HG03108 (cell line): ENCODE measurements around the gene SLC25A10.
"Not testable (repeated sequence)": the region's sequence is repeated elsewhere in the genome, so short reads cannot be mapped to it uniquely, and the experiment has no call there.

Source experiments
- ATAC-seq: cut with Tn5 transposase; IDR thresholded peaks from one replicate; pipeline ENCODE4 v1.9.1; 2021; ENCODE audit warnings: moderate library complexity; ENCODE audit not compliant: unreplicated experiment

Gene SLC25A10, protein sequence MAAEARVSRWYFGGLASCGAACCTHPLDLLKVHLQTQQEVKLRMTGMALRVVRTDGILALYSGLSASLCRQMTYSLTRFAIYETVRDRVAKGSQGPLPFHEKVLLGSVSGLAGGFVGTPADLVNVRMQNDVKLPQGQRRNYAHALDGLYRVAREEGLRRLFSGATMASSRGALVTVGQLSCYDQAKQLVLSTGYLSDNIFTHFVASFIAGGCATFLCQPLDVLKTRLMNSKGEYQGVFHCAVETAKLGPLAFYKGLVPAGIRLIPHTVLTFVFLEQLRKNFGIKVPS

DNA sequence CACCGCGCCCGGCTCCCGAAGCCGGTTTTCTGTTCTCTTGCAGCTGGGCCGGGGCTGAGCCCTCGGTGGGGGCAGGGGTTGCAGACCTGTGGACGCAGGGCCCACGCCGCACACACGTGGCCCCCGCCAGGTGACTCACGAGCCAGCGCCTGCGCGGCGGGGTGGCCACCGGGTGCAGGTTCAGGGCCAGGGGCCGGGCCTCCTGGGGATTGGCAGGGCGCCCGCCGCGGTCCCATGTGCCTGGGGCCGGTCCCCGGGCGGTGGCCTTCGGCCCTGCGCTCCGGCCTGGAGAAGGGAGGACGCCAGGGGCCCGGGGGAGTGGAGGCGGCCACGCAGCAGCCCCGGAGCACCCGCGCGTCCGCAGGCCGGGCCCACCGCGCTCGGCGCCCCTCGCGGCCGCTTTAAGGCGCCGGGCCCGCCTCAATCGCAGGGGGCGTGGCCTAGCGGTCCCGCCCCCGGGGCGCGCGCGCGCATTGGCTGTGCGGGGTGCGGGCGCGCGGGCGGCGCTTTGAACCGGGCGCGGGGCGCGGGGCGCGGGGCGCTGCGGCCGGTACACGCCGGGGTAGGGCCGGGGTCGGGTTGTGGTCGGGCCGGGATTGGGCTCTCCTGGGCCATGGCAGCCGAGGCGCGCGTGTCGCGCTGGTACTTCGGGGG, at the start of gene SLC25A10:
SLC25A10 (plus strand) TSS at position 471 of the 654 bp plus-strand sequence; CDS start at position 614, 143 bp downstream.
- ATAC-seq: peak; percentile 45

DNA sequence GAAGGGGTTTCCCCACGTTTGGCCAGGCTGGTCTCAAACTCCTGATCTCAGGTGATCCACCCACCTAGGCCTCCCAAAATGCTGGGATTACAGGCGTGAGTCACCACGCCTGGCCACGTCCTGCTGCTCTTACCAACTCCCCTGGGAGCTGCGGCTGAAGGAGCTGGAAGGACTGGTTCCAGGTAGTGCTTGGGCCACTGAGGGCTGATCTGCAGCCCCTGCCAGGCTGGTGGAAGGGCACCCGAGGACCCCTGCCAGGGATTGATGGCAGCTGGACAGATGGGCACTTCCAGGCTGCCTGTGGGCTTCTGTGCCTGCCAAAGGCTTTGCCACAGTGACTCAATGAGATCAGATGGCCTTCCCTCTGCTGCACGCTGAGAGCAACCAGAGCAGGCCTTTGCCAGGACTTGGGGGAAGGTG, 48.0 kb upstream of the SLC25A10 start:
- ATAC-seq: no peak

DNA sequence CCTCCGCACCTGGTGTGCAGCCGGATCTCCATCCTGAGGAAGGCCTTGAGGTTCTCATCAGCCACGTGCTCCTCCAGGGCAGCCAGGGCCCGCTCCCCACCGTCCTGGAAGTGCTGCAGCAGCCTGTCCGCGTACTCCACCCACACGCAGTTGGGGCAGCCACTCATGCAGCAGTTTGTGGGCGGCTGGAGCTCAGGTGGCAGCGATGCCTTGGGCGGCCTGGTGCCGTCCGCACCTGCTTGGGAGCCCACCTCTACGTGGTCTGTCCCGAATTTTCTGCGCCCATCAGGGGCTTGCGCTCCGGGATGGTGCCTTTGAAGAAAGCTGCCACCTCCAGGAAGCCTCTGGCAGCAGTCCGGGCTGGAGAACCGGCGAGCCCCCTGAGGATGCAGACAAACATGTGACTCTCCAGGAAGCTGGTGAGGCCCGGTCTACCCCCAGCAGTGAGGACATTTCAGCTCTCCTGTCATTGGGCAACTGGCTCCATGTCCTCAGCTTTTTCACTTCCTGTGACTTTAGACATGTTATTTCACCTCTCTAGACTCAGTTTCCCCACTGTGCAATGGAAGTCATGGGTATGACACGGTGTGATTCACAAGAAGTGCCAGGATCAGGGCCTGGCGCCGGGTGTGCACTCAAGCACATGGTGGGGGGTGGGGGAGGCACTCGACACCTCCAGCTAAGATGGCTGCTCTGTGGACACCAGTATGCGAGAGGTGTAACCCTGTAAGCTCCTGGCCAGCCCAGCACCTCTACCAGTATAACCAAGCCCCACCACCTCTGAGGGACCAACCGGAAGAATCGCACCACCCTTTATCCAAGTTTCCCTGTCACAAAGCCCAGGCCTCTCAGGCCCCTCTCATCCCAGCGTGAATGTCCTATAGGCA, 46.6 kb upstream of the SLC25A10 start:
- ATAC-seq: no peak

DNA sequence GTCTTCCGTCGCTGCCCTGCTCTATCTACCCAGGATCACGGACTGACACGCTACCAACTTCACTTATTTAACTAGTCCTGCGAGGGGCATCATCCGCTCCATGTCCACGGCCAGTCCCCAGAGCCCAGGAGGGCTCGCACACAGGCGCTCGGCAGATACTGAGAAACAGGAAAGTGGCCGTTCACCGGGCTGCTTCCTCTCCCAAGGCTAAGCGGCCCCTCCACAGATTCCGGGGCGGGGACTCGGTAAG, 46.1 kb upstream of the SLC25A10 start:
- ATAC-seq: peak; percentile 15

DNA sequence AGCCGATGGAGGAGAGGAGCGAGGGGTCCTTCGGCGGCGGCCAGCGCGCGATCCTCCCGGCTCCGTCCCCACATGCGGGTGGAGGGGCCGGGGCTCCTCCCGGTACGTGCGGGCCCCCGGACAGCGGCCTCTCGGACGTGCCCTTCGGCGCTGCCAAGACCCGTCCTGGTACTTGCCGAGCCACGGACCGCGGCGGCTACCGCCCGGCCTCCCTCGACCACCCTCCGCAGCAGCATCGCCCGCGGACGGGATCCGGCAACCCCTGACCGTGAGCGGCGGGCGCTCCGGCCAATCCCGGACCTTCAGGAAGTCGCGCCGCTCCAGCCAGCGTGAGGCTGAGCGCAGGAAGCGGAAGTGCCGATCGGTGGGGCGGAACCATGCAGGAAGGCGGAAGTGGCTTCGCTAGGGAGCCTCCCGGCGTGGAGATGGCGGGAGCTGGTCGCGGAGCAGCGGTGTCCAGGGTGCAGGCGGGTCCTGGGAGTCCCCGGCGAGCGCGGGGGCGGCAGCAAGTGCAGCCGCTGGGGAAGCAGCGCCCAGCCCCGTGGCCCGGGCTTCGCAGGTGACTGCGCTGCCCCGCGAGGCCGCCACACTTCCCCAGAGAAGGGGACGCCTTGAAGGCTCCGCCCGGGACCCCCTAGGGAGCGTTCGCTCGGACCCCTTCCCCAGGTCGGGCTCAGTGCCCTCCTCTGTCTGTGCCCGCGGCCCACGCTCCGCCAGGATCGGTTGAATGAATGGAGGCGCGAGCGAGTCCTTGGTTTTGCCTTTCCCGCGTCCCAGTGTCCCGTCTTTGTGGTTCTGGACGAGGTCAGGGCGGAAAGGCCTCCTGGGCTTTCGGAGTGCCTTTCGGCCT, 45.5 kb upstream of the SLC25A10 start, which contains the start of the genes CCDC137 and OXLD1:
CCDC137 (plus strand) TSS at position 396 of the 850 bp plus-strand sequence; CDS start at position 426, 30 bp downstream.
OXLD1 (minus strand) TSS at position 264 of the 850 bp plus-strand sequence; CDS start at position 236, 28 bp downstream.
- ATAC-seq: peak; percentile 91

DNA sequence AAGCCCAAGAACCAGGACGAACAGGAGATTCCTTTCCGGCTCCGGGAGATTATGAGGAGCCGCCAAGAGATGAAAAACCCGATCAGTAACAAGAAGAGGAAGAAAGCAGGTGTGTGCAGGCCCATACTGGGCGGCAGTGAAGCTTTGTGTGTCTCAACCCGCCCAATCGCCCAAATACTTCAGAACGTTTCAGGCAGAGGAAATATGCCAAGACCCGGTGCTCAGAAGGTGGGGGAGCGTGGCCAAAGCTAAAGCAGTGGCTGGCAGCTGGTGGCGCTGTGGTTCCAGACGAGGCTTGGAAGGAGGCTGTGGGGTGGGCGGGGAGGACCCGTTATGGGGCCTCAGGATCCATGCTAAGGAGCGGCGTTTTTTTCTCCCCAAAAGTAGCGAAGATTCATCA, 44.3 kb upstream of the SLC25A10 start:
- ATAC-seq: no peak

DNA sequence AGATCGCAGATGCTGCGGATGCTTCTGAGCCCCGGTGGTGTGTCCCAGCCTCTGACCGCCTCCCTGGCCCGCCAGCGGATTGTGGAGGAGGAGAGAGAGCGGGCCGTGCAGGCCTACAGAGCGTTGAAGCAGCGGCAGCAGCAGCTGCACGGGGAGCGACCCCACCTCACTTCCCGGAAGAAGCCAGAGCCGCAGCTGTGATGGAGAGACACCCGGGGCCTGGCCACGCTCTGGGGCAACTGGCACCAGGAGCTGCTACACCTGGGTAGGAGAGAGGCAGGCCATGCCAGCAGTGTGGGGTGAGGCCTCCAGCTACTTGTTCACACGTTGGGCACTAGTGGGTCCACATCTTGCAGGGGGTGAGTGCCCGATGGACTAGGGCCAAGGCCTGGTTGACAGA, 39.6 kb upstream of the SLC25A10 start:
- no peak for ATAC-seq

DNA sequence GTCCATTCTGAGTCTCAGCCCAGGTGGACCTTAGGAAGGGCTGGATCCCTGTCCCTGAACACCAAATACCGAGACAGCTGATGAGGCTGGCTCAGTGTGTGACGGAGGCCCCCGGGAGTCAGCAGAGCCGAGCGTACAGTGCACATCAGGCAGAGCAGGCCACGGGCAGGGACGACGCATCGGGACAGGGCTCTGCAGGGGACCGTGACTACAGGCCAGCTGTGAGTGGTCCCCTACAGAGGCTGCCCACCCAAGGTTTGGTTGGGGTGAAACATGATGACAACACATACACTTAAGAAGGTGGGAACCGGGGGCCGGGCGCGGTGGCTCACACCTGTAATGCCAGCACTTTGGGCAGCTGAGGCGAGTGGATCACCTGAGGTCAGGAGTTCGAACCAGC, 39.1 kb upstream of the SLC25A10 start:
- ATAC-seq: no peak

DNA sequence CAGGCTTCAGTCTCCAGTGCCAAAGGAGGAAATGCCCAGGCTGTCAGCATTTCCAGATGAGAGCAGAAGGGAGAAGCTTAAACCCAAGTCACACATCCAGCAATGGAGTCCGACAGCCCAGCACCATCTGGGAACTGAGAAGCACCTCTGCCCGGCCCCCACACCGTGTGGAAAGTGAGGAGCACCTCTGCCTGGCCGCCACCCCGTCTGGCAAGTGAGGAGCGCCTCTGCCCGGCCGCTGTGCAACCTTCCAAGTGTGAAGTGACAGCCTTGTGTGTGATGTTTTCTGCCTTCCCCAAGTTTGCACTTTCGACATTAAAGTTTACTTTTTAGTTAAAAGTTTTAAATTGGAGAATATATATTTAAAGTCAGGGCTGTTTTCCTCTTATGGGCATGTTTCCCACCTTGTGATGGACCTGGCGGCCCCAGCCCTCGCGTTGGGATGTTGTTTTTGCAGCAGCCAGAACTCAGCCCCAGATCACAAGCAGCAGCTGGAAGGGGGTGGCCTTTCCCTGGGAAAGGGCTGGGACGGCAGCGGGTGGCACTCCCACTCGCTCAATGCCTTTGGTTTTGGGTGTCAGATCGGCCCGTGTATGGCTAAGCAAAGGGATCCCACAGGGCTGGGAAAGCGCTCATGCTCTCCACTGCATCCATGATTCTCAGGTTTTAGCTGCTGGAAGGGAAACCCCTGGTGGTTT, 38.4 kb upstream of the SLC25A10 start:
- no peak for ATAC-seq

DNA sequence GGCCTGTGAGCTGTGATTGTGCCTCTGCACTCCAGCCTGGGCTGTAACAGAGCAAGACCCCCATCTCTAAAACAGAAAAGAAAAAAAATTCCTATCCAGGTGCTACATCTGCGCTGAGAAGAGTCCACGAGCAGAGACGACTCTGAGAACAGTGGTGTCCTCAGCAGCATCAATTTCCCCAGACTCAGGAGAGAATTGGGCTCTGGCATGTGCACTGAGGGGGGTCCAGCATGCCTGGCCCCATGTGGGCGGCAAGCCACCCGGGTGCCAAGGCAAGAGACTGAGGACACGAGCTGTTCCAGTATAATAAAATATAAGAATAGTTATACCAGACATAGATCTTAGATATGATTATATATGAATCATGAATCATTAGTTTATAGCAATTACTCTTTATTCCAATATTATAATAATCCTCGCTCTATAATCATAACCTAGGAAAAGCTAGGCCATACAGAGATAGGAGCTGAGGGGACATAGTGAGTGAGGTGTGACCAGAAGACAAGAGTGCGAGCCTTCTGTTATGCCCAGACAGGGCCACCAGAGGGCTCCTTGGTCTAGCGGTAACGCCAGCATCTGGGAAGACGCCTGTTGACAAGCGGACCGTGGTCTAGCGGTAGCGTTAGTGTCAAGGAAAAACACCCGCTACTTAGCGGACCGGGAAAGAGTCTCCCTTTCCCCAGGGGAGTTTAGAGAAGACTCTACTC, 36.4 kb upstream of the SLC25A10 start:
- ATAC-seq: not testable (repeated sequence)

DNA sequence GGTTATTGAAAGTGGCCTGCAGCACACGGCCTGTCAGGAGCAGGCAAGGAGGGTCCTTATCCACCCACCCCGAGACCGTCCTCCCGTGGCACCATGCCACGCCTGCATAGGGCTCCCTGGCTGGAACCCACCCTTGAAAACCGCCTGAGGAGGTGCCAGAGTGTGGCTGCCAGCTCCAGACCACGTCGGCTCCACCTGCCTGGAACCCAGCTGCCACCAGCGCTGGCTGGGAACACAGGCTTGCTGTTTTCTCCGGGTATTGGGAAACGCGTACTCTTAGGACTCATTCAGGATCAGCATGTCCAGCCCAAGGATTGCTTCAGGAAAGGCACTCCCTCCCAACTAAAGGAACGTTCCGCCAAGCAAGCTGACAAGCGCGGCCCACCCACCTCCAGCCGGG, 35.2 kb upstream of the SLC25A10 start:
- ATAC-seq: no peak

DNA sequence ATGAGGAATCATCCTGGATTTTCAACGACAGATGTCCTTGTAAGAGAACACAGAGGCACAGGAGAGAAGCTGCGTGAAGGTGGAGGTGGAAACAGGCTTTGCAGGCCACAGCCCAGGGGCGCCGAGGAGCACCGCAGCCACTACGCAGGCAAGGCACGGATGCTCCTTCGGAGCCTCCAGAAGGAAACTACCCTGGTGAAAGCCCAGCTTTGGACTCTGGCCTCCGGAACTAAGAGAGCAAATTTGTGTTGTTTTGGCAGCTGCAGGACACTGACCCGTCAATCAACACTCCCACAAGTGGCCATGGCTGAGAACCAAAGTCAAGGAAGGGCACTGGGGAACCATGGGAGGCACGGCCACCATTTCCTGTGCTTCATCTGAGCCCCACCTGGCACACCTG, 31.9 kb upstream of the SLC25A10 start:
- ATAC-seq: no peak

DNA sequence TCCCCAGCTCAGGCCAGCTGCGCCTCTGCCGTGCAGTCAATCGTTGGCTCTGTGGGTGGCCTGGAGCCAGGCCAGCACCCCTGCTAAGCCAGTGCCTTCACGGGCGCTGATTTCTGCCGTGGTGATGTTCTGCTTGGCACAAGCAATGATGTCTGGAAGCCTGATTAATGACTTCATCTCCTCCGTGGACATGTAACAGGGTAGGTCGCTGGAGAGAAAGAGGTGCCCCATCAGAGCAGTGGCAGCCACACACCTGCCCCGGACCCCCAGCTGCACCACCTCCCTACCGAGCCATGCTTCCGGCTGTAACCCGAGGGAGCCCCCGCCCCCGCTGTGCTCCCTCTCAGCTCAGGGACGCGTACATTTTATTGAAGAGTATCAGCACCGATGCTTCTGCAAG, 30.4 kb upstream of the SLC25A10 start:
- no peak for ATAC-seq

DNA sequence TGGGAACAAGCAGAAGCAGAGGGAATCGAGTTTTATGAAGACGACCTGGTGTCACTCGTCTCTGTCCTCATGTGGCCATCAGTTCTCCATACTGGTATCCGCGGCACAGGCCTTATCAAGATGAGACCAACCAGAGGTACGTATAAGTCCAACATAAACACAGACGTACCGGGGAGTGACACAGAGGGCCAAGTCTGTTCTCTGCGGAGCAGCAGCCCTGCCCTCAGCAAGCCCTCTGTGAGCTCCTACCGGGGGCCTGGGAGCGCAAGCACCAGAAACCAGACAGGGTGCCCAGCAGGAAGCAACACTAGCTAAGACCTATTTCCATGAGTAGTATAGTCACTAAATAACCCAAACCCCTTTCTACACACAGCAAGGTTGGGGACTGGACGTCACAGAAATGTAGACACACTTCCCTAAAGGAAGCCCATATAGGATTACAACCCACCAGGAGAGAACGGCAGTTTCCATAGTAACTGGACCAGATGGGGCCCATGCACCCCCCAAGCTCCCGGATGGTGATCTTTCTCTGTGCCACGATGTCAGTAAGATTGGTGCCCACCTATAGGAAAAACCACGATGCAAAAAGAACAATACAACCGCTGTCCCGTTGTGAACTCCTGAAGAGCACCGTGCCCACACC, 29.4 kb upstream of the SLC25A10 start:
- ATAC-seq: no peak

DNA sequence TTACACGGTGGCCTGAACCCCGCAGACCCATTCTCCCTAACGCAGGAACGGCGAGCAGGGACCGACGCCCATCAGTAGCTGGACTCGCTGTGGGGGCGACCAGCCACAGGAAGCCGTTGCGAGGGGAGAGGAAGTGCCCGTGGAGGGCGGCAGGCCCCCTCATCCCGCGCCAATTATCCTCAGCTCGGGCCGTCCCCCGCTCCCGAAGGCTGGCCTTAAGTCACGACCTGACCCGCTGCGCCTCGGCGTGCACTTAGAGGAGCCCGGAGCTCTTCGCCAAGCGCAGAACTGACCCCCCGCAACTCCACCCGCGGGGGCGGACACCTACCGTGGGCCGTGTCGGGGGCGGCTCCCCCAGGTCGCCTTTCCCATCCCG, 28.9 kb upstream of the SLC25A10 start:
- peak; percentile 17 for ATAC-seq

DNA sequence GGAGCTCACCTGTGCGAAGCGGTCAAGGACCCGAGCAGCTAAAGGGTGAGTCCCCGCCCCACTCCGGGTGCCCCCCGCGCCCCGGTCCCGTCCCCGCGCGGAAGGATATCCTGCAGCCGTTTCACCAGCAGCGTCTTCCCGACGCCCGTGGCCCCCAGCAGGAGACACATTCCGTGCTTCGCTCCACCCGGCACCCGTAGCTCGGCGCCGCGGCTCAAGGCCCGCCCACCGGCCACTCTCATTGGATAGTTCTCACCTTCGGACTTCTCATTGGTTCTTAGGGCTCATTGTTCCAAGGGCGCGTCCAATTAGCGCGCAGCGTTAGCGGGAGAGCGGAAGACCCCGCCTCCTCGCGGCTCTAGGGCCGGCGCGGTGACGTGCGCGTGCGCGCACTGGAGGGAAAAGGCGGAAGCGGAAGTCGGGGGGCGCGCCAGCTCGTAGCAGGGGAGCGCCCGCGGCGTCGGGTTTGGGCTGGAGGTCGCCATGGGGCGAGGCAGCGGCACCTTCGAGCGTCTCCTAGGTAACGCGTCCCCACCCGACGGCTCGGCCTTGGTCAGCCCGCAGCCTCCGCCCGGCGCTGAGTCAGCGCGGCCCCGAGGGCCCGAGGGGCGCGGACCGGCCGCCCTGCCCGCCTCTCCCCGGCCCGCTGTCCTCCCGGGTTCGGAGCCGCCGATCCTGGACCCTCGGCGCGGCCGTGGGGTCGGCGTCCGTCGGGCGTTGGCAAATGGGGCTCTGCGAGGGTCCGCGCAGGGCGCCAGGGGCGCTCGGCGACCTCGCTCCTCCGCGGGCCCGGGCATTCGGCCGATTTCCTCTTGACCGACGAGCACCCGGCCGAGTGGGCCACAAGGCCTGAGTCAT, 28.3 kb upstream of the SLC25A10 start, which contains the start of the genes ARL16 and HGS:
ARL16 (minus strand) TSS at position 214 of the 858 bp plus-strand sequence; CDS start at position 170, 44 bp downstream.
HGS (plus strand) TSS at position 428 of the 858 bp plus-strand sequence; CDS start at position 484, 56 bp downstream.
- peak; percentile 92 for ATAC-seq

DNA sequence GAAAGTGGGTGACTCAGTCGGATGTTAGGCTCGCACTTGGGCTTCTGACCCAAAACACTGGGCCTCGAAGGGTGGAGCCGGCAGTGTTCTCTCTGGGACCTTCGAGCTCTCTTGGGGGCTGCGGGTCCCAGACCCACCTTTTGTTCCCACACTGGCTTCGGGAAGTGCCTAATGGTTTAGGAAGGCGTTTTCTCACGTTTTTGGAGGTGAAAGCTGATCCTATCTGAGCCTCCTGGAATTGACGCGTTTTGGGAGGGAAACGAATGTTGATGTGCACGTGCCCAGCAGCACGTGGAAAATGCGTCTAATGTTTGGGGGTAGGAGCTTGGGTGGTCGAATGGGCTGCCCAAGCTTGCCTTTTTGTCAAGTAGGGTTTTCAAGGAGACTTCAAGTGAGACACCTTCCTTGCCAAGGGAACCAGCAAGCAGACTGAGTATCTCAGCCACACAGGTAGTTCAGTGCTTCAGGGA, 27.6 kb upstream of the SLC25A10 start:
- no peak for ATAC-seq

DNA sequence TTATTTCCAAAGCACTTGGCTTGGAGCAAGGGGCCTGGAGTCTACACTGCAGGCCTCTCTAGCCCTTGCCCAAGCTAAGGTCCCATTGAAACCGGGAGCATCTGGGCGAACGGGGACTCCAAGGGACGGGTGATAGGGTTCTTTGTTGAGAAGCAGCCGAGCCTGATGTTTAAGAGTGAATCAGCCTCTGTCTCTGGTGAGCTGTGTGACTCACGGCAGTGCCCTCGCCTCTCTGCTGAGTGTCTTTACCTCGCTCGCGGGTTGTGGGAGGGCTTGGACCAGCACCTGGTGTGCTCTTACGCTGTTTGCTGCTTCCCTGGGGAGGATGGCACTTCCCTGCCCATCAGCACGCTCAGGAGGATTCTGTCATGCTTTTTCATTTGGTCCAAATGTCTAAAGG, 27.0 kb upstream of the SLC25A10 start:
- no peak for ATAC-seq
